HG03354 (cell line): ENCODE measurements around the gene APLF.
"Not testable (repeated sequence)": the region's sequence is repeated elsewhere in the genome, so short reads cannot be mapped to it uniquely, and the experiment has no call there.

Source experiments
- ATAC-seq: cut with Tn5 transposase; IDR thresholded peaks from one replicate; pipeline ENCODE4 v1.9.1; 2021; ENCODE audit warnings: mild to moderate bottlenecking; ENCODE audit not compliant: unreplicated experiment, poor library complexity, severe bottlenecking

APLF gene

DNA sequence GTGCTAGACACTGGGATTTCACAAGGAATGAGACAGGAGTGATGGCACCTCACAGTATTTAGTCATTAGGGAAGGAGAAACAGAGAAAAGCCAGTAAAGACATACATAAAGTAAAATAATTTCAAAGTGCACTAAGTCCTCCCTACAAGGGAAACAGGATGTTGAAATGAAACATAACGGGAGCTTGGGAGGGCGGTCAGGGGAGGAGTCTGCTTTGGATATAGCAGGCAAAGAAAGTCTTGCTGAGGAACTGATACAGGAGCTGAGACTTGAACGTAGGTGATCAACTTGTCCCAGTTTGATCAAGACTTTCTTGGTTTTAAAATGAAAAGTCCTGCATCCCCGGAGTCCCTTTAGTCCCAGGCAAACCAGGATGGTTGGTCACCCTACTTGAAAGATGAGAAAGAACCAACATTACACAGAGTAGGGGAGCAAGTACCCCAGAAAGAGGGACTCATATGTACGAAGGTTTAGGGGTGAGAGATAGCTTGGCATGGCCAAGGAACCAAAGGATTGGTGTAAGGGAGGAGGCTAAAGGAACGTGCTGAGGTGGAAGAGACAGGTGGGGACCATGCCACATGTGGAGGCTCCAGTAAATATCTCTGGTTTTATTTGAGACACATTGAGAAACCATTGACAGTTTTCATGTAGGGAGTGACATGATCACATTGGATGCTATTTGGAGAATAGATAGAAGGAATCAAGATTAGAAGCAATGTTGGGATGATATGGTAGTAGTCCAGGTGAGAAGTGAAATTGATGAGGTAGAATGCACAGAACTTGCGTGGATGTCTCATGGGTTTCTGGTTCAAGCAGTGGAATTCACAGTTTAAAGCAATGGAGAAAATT is 28.7 kb upstream of the APLF start:
- no peak for ATAC-seq

DNA sequence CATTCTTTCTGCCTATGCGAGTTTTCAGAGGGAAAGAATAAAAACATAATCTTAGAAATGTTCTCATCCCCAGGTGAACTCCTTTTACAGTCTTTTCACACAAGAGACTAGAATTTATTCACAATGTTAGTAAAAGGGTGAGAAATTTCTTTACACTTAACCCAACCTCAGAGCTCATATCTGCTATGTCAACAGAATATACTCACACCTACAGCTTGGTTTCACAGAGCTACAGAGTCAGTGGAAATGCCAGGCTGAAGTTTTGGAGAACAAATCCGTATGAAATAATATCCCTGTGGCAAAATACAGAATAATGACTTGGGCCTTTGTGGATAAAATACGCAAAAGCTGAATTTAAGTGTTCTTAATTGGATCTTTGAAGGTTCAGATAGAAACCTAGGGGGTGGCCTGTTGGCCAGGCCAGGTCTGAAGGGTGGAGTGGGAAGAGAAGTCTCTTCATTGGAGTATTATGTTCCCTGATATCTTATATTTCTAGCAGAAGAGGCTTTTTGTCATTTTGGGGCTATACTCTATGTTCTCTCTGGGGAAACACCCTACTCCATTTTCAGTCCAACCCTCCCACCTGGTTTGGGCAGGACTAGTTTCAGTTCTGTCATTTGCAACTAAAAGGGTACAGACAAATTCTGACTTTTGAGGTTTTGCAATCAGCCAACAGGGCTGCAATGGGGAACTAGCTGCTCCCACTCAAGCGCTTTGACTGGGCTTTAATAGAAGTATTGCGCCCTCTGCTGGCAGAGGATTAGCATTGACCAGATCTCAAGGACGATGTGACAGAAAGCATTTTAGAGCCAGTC is 26.0 kb upstream of the APLF start:
- peak; percentile 99 for ATAC-seq

DNA sequence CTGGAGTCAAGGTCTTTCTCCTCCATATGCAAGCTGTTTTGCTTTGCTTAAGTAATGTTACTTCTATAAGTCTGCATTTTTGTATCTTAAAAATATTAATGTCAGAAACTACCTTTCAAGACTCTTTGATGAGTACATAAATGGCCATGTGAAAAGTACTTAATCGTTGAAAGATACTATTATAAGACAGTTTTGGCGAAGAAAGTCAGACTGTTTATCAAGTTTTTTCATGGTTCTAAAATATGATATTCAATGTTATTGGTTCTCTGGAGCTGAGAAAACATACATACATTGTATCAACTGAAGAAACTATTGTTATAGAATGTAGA is 25.4 kb upstream of the APLF start:
- no peak for ATAC-seq

DNA sequence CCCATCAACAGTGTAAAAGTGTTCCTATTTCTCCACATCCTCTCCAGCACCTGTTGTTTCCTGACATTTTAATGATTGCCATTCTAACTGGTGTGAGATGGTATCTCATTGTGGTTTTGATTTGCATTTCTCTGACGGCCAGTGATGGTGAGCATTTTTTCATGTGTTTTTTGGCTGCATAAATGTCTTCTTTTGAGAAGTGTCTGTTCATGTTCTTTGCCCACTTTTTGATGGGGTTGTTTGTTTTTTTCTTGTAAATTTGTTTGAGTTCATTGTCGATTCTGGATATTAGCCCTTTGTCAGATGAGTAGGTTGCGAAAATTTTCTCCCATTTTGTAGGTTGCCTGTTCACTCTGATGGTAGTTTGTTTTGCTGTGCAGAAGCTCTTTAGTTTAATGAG is 21.0 kb upstream of the APLF start:
- ATAC-seq: not testable (repeated sequence)

DNA sequence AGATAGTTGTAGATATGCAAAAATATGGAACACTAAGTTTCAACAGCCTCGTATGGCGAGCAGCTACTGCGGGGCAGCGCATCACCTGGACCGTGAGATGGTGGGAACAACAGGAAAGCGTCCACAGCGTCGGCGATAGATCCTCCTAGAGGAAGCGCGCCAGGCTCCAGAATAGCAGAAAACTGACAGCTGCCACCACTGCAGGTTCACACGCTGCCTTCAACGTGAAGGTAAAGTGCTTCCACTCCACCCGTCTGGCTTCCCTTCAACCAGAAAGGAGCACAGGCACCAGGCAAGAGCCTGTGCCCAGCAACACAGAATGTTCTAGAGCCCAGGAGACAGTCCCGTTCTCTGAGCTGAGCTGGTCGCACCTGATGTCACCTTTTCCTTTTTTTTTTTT is 20.3 kb upstream of the APLF start:
- ATAC-seq: no peak

DNA sequence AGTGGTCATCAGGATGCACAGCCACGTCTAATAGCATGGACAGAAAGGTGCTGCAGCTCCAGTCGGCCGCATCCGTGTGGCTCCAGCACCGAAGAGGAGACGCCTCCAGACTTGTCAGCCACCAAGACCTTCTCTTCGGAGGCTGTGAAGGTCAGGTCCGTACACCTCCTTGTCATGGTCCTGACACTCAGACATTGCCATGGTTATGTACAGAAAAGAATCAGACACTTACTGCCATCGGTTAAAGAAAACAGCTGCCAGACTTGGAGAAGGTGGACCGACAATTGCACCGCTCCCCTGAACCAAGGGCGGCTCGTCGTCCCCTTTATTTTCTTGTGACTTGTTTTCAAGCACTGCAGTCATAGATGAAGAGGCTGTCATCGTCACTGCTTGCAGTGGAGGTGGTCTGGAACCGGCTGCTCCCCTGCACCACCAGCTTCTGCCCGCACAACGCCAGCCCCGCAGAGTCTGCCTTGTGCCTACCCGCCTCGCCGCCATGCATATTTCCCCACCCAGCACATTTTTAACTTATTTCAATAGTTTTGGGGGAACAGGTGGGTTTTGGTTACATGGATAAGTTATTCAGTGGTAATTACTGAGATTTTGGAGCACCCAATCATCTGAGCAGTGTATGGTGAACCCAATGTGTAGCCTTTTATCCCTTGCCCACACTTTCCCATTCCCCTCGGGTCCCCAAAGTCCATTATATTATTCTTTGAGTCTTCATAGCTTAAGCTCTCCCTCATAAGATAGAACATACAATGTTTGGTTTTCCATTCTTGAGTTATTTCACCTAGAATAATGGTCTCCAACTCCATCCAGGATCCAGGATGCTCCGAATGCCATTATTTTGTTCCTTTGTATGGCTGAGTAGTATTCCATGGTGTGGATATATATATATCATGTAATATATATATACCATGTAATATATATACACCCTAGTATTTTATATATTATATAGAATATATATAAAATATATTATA is 18.4 kb upstream of the APLF start:
- ATAC-seq: no peak

DNA sequence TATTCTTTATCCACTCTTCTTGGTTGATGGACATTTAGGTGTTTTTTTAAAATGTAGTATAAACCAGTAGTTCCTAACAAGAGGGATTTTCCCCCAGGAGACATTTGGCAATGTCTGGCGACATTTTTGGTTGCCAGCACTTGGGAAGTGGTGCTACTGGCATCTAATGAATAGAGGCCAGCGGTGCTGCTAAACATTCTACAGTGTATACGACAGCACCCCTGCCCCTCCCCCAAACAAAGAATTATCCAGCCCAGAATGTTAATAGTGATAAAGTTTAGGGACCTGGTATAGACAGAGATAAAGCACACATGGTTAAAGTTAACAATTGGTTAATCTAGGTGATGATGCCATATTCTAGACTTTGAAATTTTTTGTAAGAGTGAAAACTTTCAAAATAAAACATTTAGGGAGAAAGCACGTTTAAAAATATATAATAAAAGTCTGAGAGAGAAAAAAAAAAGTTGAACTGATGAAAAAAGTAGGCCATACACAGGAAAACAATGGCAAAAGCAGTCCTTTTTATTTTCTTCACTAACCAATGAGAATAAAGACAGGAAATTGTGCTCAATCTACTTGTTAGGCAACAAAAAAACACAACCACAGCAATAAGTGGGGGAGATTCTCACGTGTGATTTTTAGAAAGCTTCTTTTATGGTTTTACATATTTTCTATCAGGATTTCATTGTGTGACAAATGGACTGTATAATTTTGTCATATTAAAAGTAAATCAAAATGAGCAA is 15.1 kb upstream of the APLF start:
- ATAC-seq: no peak

DNA sequence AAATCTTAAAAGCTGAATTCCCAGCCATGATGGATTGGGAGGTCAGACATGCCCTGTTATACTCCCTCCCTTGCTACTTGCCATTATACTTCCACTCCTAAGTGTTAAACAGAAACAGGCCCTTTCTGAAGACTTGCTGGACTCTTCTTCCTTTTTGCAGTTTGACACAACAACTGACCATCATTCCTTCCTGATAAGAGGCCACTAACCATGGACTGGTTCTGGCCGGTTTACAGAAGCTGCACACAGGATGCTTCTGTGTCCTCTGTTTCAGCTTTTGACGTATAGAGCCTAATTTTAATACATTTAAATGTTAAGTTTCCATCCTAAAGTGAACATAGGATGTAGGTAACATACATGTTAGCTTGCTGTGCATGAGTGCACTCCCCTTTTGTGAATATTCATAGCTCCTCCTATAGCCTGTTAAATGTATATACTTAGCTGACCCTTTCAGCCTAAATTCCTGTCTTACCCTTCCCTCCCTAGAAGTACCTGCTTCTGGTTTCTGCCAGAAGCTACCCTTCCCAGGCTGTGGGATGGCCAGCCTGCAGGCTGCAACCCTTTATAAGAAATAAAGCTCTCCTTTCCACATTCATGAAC is 13.5 kb upstream of the APLF start:
- ATAC-seq: no peak

DNA sequence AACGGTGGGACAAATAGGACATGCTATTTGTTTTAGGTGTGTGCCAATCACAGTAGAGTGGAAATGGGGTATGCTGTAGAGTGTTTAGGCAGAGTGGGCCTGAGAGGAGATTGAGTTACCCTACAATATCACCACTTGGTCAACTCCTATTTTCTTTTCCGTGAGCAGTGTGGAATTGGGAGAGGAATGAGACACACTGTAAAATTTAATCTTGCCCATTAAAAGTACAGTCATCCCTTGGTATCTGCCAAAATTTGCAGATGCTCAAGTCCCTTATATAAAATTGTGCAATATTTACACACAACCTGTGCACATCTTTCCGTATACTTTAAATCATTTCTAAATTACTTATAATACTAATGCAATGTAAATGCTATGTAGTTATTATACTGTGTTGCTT is 12.7 kb upstream of the APLF start:
- ATAC-seq: no peak

DNA sequence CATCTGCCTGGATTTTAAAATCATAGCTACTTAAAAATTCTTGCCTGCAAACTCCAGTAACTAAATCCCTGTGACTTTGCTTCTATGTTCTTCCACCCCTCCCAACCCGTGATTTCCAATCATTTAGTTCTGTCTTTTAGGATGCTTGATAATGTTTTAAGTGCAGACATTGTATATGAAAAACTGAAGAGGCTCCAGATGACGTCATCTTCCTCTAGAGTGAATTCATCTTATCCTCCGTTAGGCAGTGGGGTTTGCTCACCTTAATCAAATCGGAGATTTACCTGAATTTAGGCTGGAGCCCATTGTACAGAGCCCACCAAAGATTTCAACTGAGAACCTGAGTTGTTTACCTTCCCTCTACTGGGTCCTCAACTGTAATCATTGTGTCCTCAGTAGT is 11.2 kb upstream of the APLF start:
- no peak for ATAC-seq

DNA sequence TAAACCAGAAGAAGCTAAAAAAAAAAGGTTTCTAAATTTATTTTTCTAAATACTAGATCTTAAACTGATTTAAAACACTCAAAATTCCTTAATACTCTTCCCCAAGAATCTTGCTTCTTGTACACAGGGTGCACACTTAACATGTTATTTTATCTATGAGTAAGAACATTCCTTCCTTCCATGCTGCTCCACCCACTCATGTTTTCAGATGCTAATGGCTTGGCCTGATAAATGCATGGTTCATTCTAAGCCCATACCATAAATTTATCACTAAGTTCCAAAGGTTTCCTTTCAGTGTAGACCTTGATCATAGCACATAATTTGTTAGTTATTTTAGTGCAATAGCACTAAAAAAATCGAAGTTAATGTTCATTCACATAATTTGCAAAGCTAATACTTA is 8.4 kb upstream of the APLF start:
- no peak for ATAC-seq

DNA sequence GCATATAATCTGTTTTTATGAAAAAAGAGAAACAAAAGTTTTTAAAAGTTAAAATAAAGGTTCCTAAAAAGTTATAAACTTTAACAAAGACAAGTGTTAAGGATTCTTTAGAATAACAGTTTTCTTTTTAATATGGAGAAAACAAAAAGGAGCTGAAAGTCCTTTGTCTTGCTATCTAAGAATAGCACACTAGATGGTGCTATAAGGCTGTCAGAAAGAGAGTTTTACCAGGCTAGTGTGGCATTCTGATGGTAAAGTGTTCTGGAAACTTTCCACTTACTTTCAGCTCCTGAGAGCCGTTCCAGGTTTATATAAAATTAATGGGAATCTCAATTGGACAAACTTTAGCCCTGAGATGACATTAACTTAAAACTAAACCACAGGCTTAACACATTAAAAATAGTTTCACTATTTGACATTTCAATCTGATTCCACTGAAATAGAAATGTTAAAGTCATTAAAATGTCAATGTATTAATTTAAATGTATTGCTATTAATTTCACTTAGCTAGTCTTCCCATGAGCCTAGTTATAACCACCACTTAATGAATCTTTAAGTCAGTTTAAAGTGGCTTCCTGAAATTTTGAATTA is 4.0 kb upstream of the APLF start:
- no peak for ATAC-seq

DNA sequence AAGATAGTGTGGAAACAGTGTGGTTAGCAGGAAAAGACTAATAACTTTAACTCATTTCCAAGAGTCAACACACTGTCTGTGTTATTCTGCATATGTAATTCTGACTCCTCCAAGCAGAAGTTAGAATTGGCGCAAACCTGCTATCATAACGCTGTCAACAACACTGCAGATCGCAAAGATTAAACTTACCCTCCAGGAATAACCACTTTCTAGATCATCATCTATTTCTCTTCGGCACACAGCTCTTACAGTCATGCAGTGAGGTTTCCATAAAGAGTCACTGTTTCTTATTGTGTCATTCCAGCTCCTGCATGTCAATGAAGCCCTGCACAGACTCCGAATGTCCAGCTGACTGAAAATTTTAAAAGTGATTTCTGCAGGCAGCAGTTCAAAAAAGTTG is 2.7 kb upstream of the APLF start:
- no peak for ATAC-seq

DNA sequence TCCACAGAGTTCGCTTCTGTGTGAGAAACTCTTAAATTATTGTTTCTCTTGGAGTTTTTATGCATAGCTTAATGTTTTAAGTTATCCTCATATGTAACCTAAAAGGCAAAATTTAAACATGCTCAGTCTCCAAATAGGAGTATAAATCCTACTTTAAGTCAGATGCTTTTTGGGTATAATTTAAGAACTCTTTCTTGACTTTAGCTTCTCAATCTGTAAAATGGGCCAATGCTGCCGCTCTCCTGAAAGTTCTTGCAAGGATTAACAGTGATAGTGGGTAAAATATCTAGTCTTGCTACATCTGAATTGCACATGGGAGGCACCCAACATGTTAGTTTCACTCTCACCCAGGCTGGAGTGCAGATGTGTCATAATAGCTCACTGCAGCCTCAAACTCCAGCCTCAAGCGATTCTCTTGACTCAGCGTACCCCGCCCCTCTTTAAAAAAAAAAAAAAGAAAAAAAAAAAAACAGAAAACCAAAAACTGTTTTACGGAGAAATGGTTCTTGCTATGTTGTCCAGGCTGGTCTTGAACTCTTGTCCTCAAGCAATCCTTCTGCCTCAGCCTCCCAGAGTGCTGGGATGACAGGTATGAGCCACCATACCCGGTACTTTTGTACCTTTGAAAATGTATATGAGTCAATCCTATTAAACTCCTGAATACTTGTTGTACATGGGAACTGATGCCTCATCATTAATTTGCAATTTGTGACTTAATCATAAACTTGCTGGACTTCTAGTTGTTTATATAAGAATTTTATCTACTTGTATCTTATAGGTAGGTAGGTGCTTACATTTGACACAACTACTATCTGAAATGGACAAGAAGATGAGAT is 2.1 kb upstream of the APLF start:
- ATAC-seq: no peak

DNA sequence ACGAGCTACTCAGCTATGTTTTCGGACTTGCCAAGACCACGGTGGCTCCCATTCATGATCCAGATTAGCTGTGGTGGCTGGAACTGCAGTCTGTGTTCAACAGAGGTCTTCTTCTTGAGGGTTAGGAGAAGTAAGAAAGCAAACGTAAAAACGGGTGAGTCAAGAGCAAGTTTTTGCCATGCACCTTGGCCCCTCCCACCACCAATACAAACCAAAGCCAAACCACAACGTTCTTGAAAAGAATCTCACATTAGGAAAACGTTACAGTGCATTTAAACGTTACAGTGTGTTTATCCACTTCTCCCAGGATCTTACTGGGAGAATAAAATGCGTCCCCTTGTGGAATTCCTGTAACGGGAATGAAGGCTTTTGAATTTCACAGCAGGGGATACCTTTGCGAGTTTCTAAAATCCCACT is 1.0 kb upstream of the APLF start:
- no peak for ATAC-seq

DNA sequence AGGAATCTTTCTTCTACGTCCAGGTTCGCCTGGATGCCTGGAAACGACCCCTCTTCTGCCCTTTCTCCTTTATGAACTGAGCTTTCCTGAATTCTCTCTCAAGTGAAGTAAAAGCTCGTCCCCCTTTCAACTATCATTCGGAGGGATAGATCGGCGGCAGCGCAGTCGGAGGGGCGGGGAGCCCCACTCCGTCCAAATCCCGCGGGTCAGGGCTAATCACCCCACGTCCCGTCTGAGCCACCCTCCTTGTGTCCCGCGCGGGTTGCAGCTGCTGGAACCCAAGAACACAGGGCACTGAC is 658 bp upstream of the APLF start:
- ATAC-seq: no peak

DNA sequence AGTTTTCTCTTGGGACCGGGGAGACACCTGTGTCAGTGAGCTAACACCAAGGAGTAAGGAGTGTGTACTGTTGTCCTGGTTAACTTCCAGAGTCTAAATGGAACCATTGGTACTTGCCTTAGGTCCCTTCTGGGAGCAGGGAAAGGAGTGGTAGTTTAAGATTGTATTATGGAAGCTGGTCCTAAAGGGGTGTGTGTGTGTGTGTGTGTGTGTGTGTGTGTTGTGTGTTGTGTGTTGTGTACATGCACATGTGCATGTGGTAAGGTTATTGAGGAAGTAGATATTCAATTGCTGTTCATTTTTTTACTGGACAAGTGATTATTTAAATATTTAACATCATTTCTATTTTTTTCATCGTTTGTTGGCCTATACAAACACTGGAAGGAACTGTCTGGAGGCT is 1.4 kb downstream of the APLF start:
- no peak for ATAC-seq

DNA sequence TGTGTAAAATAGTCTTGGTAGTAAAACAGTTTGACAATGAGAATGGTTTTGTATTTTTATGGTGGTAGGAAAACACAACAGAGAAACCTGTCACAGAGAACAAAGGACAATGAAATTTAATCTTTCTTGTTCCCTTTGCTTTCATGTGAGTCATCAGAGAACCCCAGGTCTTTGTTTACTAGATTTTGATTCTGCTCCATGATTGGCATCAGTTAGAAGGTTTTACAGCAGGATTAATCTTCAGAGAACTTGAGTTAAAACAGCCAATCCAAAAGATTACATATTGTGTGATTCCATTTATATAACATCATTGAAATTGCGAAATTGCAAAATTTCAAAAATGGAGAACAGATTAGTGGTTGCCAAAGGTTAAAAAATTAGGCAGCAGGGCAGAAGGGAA is 2.5 kb downstream of the APLF start:
- no peak for ATAC-seq
